Suppressor macrophage treated with lipopolysaccharide for 1 hour (primary cell): ENCODE measurements around the gene ESPNL.

ENCODE experiments used
- DNase-seq, 3 donors: peaks; one replicate each; pipeline ENCODE4 v3.0.0-alpha.2; 2020 to 2022

ESPNL gene

GRCh38 chr2:238117199-238118154 lies 17.3 kb downstream of the ESPNL start:
- no peak for DNase-seq

GRCh38 chr2:238119756-238120462 lies 19.8 kb downstream of the ESPNL start:
- DNase-seq = no peak

- DNase-seq = no peak
These were observed 20.5 kb downstream of the ESPNL start for GRCh38 chr2:238120463-238121298.

DNA sequence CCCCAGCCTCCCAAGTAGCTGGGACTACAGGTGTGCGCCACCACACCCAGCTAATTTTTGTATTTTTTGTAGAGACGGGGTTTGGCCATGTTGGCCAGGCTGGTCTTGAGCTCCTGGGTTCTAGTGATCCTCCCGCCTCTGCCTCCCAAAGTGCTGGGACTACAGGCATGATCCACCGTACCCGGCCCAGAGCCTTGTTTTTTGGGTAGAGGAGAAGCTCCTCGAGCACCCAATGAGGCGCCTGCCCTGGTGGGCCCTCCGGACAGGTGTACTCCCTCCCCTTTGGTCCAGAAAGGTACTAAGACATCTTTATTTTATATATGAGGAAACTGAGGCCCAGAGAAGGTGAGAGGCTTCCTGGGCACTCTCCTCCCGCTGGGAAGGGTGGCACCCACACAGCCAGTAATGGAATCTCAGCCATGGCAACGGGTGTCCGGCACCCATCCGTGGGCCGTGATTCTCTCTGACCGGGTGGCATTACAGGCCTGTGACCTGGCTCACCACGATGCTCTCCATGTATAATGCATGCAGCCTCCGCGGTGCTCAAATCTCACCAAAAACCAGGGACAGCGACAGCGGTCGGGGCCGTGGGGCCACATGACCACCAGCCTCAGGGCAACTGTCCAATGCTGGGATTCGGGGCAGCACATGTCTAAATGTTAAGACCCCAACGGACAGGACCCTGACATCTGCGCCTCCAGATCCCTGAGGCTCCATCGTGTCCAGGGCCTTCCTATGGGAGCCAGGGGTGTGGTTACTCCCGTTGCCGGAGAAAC lies 21.6 kb downstream of the ESPNL start:
- DNase-seq = no peak

DNA sequence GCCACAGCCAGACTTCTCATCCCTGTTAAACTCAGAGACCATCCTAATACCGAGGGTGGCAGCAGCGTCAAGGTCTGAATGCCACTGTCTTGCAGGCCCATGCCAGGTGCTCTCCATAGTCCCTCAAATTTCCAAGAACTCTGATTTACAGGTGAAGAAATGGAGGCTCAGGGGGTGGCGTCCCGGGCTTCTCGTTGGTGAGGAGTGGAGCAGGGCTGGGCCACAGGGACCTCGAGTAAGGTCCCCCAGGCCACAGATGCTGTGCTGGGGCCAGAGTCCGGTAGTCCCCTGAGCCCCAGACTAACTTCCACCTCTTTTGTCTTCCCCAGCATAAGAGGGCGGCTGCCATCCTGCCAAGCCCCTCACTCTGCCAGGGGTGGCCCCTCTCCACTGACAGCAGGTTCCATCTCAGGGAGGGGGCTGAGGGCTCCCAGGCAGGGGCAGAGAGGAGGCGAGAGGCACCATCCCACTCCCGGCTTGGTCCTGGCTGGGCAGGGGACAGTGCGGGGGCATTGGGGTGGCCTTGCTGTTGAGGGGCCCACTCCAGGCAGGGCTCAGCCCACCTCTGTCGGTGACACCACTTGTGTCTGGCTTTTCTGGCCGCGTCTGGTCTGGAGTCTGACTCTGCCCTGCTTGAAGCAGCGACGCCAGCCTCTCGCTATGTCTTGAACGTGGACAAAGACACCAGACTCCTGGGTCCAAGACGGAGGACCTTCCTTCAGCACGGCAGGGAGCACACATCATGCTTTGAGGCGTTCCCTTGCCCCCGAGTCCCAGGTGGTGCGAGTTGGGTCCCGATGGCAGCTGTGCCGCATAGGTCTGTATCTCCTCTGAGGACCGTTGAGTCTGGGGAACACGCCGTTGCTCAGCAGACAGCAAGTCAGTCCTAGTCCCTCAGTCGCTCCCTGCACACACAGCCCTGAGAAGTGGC lies 22.4 kb downstream of the ESPNL start:
- no peak for DNase-seq

- DNase-seq = no peak
These were observed 23.3 kb downstream of the ESPNL start for GRCh38 chr2:238123218-238123971.

DNA sequence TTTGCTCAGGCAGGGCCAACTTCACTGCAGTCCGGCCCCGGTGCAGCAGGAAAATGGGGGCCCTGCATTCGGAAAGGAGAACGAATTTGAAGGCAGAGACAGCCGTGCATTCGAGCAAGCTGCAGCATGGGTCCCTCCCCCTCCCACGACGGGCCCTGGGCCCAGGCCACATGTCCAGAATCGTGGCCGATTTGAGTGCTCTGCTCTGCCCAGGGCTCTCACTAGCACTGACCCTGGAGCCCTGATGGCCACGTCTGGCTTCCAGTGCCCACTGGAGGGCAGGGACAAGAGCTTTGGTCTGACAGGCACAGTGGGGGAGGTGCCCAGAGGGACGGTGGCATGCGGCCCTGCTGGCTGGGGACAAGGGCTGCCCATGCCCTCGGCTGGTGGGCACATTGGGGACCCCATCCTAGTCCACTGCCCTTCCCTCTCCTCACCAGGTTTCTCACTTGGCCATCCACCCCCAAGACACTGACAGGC lies 23.9 kb downstream of the ESPNL start:
- no peak for DNase-seq

DNA sequence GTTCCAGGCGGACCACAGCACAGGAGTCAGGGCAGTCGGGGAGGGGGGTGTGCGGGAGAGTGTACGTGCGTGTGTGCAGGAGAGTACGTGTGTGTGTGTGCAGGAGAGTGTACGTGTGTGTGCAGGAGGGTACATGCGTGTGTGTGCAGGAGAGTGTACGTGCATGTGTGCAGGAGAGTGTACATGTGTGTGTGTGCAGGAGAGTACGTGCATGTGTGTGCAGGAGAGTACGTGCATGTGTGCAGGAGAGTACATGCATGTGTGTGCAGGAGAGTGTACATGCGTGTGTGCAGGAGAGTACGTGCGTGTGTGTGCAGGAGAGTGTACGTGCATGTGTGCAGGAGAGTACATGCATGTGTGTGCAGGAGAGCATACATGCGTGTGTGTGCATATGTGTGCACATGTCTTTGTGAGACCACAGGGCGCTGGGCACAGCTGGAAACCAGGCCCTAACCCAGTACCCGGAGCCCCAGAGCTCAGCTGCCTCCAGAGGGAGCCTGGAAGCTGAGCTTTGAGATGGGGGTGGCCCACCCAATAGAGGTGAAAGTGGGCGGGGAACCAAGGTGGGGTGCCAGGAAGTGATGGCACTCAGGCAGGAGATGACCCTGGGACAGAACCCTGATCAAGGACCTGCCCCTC lies 24.5 kb downstream of the ESPNL start:
- DNase-seq = no peak

- no peak for DNase-seq
These were observed 25.2 kb downstream of the ESPNL start for GRCh38 chr2:238125127-238125885.

- no peak for DNase-seq
These were observed 26.2 kb downstream of the ESPNL start for GRCh38 chr2:238126338-238126737.

DNA sequence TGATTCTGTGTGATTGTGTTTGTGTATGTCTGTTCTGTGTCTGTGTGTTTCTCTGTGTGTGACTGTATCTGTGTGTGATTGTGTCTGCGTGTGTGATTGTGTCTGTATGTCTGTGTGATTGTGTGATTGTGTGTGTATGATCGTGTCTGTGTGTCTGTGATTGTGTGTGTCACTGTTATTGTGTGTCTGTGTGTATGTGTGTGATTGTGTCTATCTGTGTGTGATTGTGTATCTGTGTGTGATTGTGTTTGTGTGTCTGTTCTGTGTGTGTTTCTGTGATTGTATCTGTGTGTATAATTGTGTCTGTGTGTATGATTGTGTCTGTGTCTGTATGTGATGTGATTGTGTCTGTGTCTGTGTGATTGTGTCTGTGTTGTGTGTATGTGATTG lies 26.6 kb downstream of the ESPNL start:
- DNase-seq = no peak

DNA sequence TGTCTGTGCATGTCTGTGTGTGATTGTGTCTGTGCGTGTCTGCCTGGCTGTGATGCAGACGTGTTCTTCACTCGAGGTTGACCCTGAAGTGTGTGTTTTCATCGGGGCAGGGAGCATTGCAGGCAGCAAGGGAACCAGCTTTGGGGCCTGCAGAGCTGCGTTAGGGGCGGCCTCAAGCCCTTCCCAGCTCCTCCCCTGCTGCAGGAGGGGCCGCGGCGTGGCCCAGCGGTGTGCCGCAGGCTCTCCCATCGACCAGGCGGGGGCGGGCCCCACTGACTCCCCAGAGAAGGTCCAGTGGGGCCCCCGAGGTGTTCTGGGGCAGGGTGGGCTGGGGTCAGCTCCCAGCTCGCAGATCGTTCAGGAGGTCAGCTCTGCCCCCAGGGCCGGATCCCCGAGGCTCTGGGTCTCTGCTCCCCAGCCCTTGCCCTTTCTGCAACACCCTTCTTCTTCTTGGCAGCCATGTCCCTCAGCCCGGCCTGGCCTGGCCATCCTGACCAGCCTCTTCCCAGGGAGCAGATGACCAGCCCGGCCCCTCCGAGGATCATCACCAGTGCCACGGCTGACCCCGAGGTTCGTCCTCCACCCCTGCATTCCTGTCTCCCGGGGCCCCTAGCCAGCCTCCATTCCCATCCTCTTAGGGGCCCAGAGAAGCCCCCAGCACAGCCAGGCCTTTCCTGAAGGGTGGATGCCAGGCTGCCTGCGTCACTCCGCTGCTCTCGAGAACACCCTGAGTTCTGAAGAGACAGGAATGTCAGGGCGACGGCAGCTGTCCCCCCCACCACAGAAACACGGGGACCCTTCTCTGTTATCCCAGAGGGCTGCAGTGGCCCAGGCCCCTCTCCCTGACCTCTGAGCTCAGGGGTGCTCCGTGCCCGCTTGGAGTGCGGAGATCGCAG lies 27.3 kb downstream of the ESPNL start:
- DNase-seq = no peak

GRCh38 chr2:238128061-238128440 lies 27.9 kb downstream of the ESPNL start:
- no peak for DNase-seq

DNA sequence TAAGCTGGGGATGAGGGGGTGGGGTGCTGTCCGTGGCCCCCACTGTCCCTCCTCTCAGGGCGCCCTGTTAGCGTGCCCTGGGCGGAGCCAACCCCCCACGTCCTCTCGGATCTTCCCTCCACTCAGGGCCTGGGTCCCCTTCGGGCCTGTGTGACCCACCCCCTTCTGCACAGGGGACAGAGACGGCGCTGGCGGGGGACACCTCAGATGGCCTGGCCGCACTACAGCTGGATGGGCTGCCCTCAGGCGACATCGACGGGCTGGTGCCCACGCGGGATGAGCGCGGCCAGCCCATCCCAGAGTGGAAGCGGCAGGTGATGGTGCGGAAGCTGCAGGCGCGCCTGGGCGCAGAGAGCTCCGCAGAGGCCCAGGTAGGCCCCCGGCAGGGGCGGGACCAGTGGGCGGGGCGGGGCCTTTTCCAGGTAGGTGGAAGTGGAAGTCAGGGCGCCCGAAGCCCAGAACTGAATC lies 28.4 kb downstream of the ESPNL start:
- DNase-seq = no peak

GRCh38 chr2:238129166-238130010 lies 29.2 kb downstream of the ESPNL start:
- DNase-seq = no peak

- no peak for DNase-seq
These were observed 30.1 kb downstream of the ESPNL start for GRCh38 chr2:238130111-238130695.
